Endothelial cell of umbilical vein (primary cell): ENCODE results near the gene PFDN1.

Experiments
- CTCF ChIP-seq, 2 donors: IDR thresholded peaks; 1 replicate in 1 of 2; 2 replicates in 1 of 2; pipeline ENCODE4 v1.5.1; 2011; ENCODE audit warnings: low read length in 2 of 2, mild to moderate bottlenecking in 2 of 2, moderate library complexity in 2 of 2, control low read depth in 1 of 2, inconsistent platforms in 1 of 2, low read depth in 1 of 2; ENCODE audit not compliant: insufficient read depth in 1 of 2; ENCODE audit errors: extremely low read depth in 1 of 2
- EZH2 ChIP-seq: IDR thresholded peaks from 2 replicates; pipeline ENCODE4 v1.6.1; 2012; ENCODE audit warnings: borderline replicate concordance, low read depth, mild to moderate bottlenecking, moderate library complexity, low read length, inconsistent platforms; ENCODE audit not compliant: severe bottlenecking
- GATA2 ChIP-seq: IDR thresholded peaks from 2 replicates; pipeline ENCODE4 v1.7.0; 2011; ENCODE audit warnings: low read depth, mild to moderate bottlenecking, moderate library complexity, mixed read lengths, low read length; ENCODE audit not compliant: insufficient read length, insufficient read depth
- POLR2A ChIP-seq: IDR thresholded peaks from 2 replicates; pipeline ENCODE4 v1.6.1; 2012; ENCODE audit warnings: low read depth, mild to moderate bottlenecking, control low read depth, low read length
- POLR2AphosphoS5 ChIP-seq: IDR thresholded peaks from 2 replicates; pipeline ENCODE4 v1.6.1; 2012; ENCODE audit warnings: low read depth, mild to moderate bottlenecking, control low read depth, low read length, moderate library complexity; ENCODE audit not compliant: insufficient read depth

GRCh38 chr5:140239461-140239860 is 63.4 kb downstream of the PFDN1 start:
- TF ChIP-seq CTCF (IDR thresholded peaks at IDR 0.05; ENCODE audit: extremely low read depth in 1 of 2, insufficient read depth in 1 of 2, low read depth in 1 of 2, low read length in 2 of 2) = no peak
- TF ChIP-seq POLR2AphosphoS5 = no peak
- TF ChIP-seq POLR2A = no peak
- TF ChIP-seq EZH2 = no peak
- no peak for TF ChIP-seq GATA2
